ENCODE results near the gene AWAT2.

The AWAT2 gene

GRCh38 chrX:69995362-69996112 lies 54.2 kb downstream of the AWAT2 start:
- no peak for ATAC-seq

- ATAC-seq = no peak
Measured at GRCh38 chrX:69993494-69993893, 56.2 kb downstream of the AWAT2 start.

GRCh38 chrX:69991685-69992084 lies 58.1 kb downstream of the AWAT2 start:
- ATAC-seq = no peak

Data from activated CD4-positive, CD25-positive, alpha-beta regulatory T cell treated with anti-CD3 and anti-CD28 coated beads, Interleukin-2, amount 50 U/mL, for 24 hours (primary cell).